Measurements from ENCODE around the gene TBC1D7. TPM values are rescaled to one million over a fixed set of nuclear protein-coding genes. Genes with fewer than 3 reads are reported as not detected.

Gene TBC1D7
- total RNA-seq, 1 experiment from 2014 or later: 13.7 TPM

GRCh38 chr6:13375360-13375878 is 47.1 kb upstream of the TBC1D7 start:
- no peak overlapping the region for H2AFZ ChIP-seq (ENCODE audit: low read depth, low read length, poor library complexity, severe bottlenecking)
- H3K4me3 ChIP-seq (replicated peaks in 1 of 2; ENCODE audit: low read depth in 1 of 2, low read length in 2 of 2): no peak overlapping the region
- ChIA-PET POLR2A (no interaction called here), RAD21 (ENCODE audit: low non-redundant PET in 1 of 2, low total read pairs in 2 of 2, uncharacterized antibody in 2 of 2, unreplicated experiment in 2 of 2) (no interaction called here), CTCF (no interaction called here)
- no peak overlapping the region for H3K9ac ChIP-seq (ENCODE audit: low read length)
- no peaks in the 10 kb centered on the region for H3K9me2 ChIP-seq (ENCODE audit: insufficient read depth)
- intact Hi-C loops (cut with micrococcal nuclease): no loop called here
- no peak for ATAC-seq
- no peaks in the 10 kb centered on the region for H3K79me2 ChIP-seq (ENCODE audit: insufficient read depth, low read length)
- no peaks in the 10 kb centered on the region for H3K36me3 ChIP-seq (ENCODE audit: control insufficient read depth in 1 of 2, insufficient read depth in 2 of 2, low read length in 2 of 2)
- H3K9me3 ChIP-seq (ENCODE audit: control insufficient read depth in 1 of 2, insufficient read depth in 1 of 2, low read depth in 1 of 2, low read length in 2 of 2): no peaks in the 10 kb centered on the region
- TF ChIP-seq JUND (IDR thresholded peaks at IDR 0.05): no peak
- no peak for TF ChIP-seq SP1 (IDR thresholded peaks at IDR 0.05; ENCODE audit: low read depth)
- no peak for TF ChIP-seq TCF7L2 (IDR thresholded peaks at IDR 0.05; ENCODE audit: borderline replicate concordance, extremely low read depth, insufficient read depth, insufficient read length)
- TF ChIP-seq EGR1 (IDR thresholded peaks at IDR 0.05; ENCODE audit: low read depth): no peak
- no peak for TF ChIP-seq ZNF274 (IDR thresholded peaks at IDR 0.05; ENCODE audit: low read depth, low read length)
- TF ChIP-seq ELF1 (IDR thresholded peaks at IDR 0.05; ENCODE audit: borderline replicate concordance, low read depth): no peak
- no peak for TF ChIP-seq ZBTB33 (IDR thresholded peaks at IDR 0.05; ENCODE audit: extremely low read depth, insufficient replicate concordance, low read length)
- TF ChIP-seq CEBPB (IDR thresholded peaks at IDR 0.05; ENCODE audit: low read depth): no peak
- TF ChIP-seq CBX3 (IDR thresholded peaks at IDR 0.05; ENCODE audit: low read depth): no peak
- TF ChIP-seq POLR2A (IDR thresholded peaks at IDR 0.05; ENCODE audit: borderline replicate concordance, extremely low read depth, insufficient read depth, insufficient read length): no peak
- H3K27me3 ChIP-seq (ENCODE audit: insufficient read depth, low read length): no peaks in the 10 kb centered on the region
- H4K20me1 ChIP-seq (ENCODE audit: insufficient read depth): no peaks in the 10 kb centered on the region
- no peak overlapping the region for H3K4me2 ChIP-seq (ENCODE audit: low read length)
- no peak for DNase-seq (ENCODE audit: low read depth, low spot score)
- no TSS peak for BruUV-seq (replicated peaks)
- H3K4me1 ChIP-seq (ENCODE audit: control insufficient read depth in 1 of 2, insufficient read depth in 2 of 2, low read length in 2 of 2): no peaks in the 10 kb centered on the region; a peak in 1 of 4 replicates
- no peak overlapping the region for H3K27ac ChIP-seq (ENCODE audit: low read depth, low read length)

Measured in HCT116 (cell line).